Measurements from ENCODE around the gene B4GALT6.

The B4GALT6 gene

GRCh38 chr18:31637445-31637844, 46.9 kb downstream of the B4GALT6 start:
- DNase-seq, result no peak
- no peaks in the 10 kb centered on the region for H3K9me3 ChIP-seq (ENCODE audit: control insufficient read depth, low read length)
- no peak overlapping the region for H3K4me3 ChIP-seq (ENCODE audit: insufficient read depth, low read depth, low read length, poor library complexity, severe bottlenecking)
- H3K36me3 ChIP-seq (ENCODE audit: control insufficient read depth, insufficient read depth, low read length), result no peaks in the 10 kb centered on the region
- no peaks in the 10 kb centered on the region for H3K4me1 ChIP-seq (ENCODE audit: control insufficient read depth, insufficient read depth, low read length, poor library complexity, severe bottlenecking)
- H3K27ac ChIP-seq (ENCODE audit: insufficient read depth, low read length, poor library complexity, severe bottlenecking), result no peak overlapping the region
- H3K27me3 ChIP-seq (replicated peaks; ENCODE audit: control insufficient read depth, insufficient read depth, low read length, poor library complexity, severe bottlenecking), result no peaks in the 10 kb centered on the region

- Histone ChIP-seq H3K27ac (ENCODE audit: insufficient read depth, low read length, poor library complexity, severe bottlenecking) (no peak overlapping the region), H3K36me3 (ENCODE audit: control insufficient read depth, insufficient read depth, low read length) (no peaks in the 10 kb centered on the region), H3K4me3 (ENCODE audit: insufficient read depth, low read depth, low read length, poor library complexity, severe bottlenecking) (no peak overlapping the region), H3K27me3 (replicated peaks; ENCODE audit: control insufficient read depth, insufficient read depth, low read length, poor library complexity, severe bottlenecking) (no peaks in the 10 kb centered on the region), H3K4me1 (ENCODE audit: control insufficient read depth, insufficient read depth, low read length, poor library complexity, severe bottlenecking) (no peaks in the 10 kb centered on the region), H3K9me3 (ENCODE audit: control insufficient read depth, low read length) (no peaks in the 10 kb centered on the region)
- DNase-seq, result no peak
These were observed 48.0 kb downstream of the B4GALT6 start for GRCh38 chr18:31636387-31636786.

GRCh38 chr18:31634331-31634713, 50.1 kb downstream of the B4GALT6 start:
- Histone ChIP-seq H3K27me3 (replicated peaks; ENCODE audit: control insufficient read depth, insufficient read depth, low read length, poor library complexity, severe bottlenecking) (no peaks in the 10 kb centered on the region), H3K36me3 (ENCODE audit: control insufficient read depth, insufficient read depth, low read length) (no peaks in the 10 kb centered on the region), H3K4me1 (ENCODE audit: control insufficient read depth, insufficient read depth, low read length, poor library complexity, severe bottlenecking) (no peaks in the 10 kb centered on the region), H3K27ac (ENCODE audit: insufficient read depth, low read length, poor library complexity, severe bottlenecking) (no peak overlapping the region), H3K4me3 (ENCODE audit: insufficient read depth, low read depth, low read length, poor library complexity, severe bottlenecking) (no peak overlapping the region), H3K9me3 (ENCODE audit: control insufficient read depth, low read length) (no peaks in the 10 kb centered on the region)
- DNase-seq, result no peak

GRCh38 chr18:31633392-31634330, 50.7 kb downstream of the B4GALT6 start:
- Histone ChIP-seq H3K27ac (ENCODE audit: insufficient read depth, low read length, poor library complexity, severe bottlenecking) (no peak overlapping the region), H3K4me1 (ENCODE audit: control insufficient read depth, insufficient read depth, low read length, poor library complexity, severe bottlenecking) (no peaks in the 10 kb centered on the region), H3K4me3 (ENCODE audit: insufficient read depth, low read depth, low read length, poor library complexity, severe bottlenecking) (no peak overlapping the region), H3K36me3 (ENCODE audit: control insufficient read depth, insufficient read depth, low read length) (no peaks in the 10 kb centered on the region), H3K9me3 (ENCODE audit: control insufficient read depth, low read length) (no peaks in the 10 kb centered on the region), H3K27me3 (replicated peaks; ENCODE audit: control insufficient read depth, insufficient read depth, low read length, poor library complexity, severe bottlenecking) (no peaks in the 10 kb centered on the region)
- no peak for DNase-seq

GRCh38 chr18:31632356-31632755, 52.0 kb downstream of the B4GALT6 start:
- H3K4me1 ChIP-seq (ENCODE audit: control insufficient read depth, insufficient read depth, low read length, poor library complexity, severe bottlenecking), result no peaks in the 10 kb centered on the region
- no peak for DNase-seq

DNA sequence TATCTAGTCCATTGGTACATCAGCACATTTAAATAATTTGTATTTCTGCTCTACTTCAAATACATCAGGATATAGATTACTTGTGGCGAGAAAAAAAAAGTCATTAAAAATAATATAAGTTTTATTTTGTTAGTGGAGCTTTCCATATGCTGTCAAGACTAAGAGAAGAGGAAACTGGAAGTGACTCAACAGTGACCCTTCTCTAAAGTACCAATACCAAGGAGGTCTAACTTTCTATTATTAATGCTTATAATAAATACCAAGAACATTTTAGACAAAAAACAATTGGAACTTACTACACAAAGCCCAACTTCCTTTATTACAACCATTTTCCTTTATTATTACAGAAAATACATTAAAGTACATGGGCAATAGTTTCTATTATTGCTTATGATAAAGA, 52.9 kb downstream of the B4GALT6 start:
- DNase-seq, result no peak
- no peak overlapping the region for H3K4me3 ChIP-seq (ENCODE audit: insufficient read depth, low read depth, low read length, poor library complexity, severe bottlenecking)
- H3K4me1 ChIP-seq (ENCODE audit: control insufficient read depth, insufficient read depth, low read length, poor library complexity, severe bottlenecking), result no peaks in the 10 kb centered on the region
- no peak overlapping the region for H3K27ac ChIP-seq (ENCODE audit: insufficient read depth, low read length, poor library complexity, severe bottlenecking)
- H3K9me3 ChIP-seq (ENCODE audit: control insufficient read depth, low read length), result no peaks in the 10 kb centered on the region
- no peaks in the 10 kb centered on the region for H3K36me3 ChIP-seq (ENCODE audit: control insufficient read depth, insufficient read depth, low read length)
- H3K27me3 ChIP-seq (replicated peaks; ENCODE audit: control insufficient read depth, insufficient read depth, low read length, poor library complexity, severe bottlenecking), result no peaks in the 10 kb centered on the region

More at GRCh38 chr18:31632356-31632755, 52.0 kb downstream of the B4GALT6 start:
- H3K4me3 ChIP-seq (ENCODE audit: insufficient read depth, low read depth, low read length, poor library complexity, severe bottlenecking), result no peak overlapping the region
- no peaks in the 10 kb centered on the region for H3K27me3 ChIP-seq (replicated peaks; ENCODE audit: control insufficient read depth, insufficient read depth, low read length, poor library complexity, severe bottlenecking)
- H3K36me3 ChIP-seq (ENCODE audit: control insufficient read depth, insufficient read depth, low read length), result no peaks in the 10 kb centered on the region
- no peak overlapping the region for H3K27ac ChIP-seq (ENCODE audit: insufficient read depth, low read length, poor library complexity, severe bottlenecking)
- H3K9me3 ChIP-seq (ENCODE audit: control insufficient read depth, low read length), result no peaks in the 10 kb centered on the region

- H3K4me1 ChIP-seq (ENCODE audit: control insufficient read depth, insufficient read depth, low read length, poor library complexity, severe bottlenecking), result no peaks in the 10 kb centered on the region
These were observed 53.8 kb downstream of the B4GALT6 start for GRCh38 chr18:31630549-31630948.

DNA sequence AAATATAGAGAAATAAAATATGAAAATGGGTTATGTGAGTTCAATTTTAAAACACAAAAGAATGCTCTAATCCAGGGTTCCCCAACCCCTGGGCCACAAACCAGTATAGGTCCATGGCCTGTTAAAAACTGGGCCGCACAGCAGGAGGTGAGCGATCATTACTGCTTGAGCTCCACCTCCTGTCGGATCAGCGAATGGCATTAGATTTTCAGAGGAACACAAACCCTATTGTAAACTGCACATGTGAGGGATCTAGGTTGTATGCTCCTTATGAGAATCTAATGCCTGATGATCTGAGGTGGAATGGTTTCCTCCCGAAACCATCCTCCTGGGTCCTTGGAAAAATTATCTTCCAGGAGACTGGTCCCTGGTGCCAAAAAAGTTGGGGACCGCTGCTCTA, 58.0 kb downstream of the B4GALT6 start:
- no peak for DNase-seq
- Histone ChIP-seq H3K36me3 (ENCODE audit: control insufficient read depth, insufficient read depth, low read length) (no peaks in the 10 kb centered on the region), H3K4me3 (ENCODE audit: insufficient read depth, low read depth, low read length, poor library complexity, severe bottlenecking) (no peak overlapping the region), H3K9me3 (ENCODE audit: control insufficient read depth, low read length) (no peaks in the 10 kb centered on the region), H3K27ac (ENCODE audit: insufficient read depth, low read length, poor library complexity, severe bottlenecking) (no peak overlapping the region), H3K4me1 (ENCODE audit: control insufficient read depth, insufficient read depth, low read length, poor library complexity, severe bottlenecking) (no peaks in the 10 kb centered on the region), H3K27me3 (replicated peaks; ENCODE audit: control insufficient read depth, insufficient read depth, low read length, poor library complexity, severe bottlenecking) (no peaks in the 10 kb centered on the region)

More at GRCh38 chr18:31630549-31630948, 53.8 kb downstream of the B4GALT6 start:
- no peak overlapping the region for H3K4me3 ChIP-seq (ENCODE audit: insufficient read depth, low read depth, low read length, poor library complexity, severe bottlenecking)
- H3K27me3 ChIP-seq (replicated peaks; ENCODE audit: control insufficient read depth, insufficient read depth, low read length, poor library complexity, severe bottlenecking), result no peaks in the 10 kb centered on the region
- H3K27ac ChIP-seq (ENCODE audit: insufficient read depth, low read length, poor library complexity, severe bottlenecking), result no peak overlapping the region
- no peaks in the 10 kb centered on the region for H3K9me3 ChIP-seq (ENCODE audit: control insufficient read depth, low read length)
- no peaks in the 10 kb centered on the region for H3K36me3 ChIP-seq (ENCODE audit: control insufficient read depth, insufficient read depth, low read length)
- DNase-seq, result no peak

DNA sequence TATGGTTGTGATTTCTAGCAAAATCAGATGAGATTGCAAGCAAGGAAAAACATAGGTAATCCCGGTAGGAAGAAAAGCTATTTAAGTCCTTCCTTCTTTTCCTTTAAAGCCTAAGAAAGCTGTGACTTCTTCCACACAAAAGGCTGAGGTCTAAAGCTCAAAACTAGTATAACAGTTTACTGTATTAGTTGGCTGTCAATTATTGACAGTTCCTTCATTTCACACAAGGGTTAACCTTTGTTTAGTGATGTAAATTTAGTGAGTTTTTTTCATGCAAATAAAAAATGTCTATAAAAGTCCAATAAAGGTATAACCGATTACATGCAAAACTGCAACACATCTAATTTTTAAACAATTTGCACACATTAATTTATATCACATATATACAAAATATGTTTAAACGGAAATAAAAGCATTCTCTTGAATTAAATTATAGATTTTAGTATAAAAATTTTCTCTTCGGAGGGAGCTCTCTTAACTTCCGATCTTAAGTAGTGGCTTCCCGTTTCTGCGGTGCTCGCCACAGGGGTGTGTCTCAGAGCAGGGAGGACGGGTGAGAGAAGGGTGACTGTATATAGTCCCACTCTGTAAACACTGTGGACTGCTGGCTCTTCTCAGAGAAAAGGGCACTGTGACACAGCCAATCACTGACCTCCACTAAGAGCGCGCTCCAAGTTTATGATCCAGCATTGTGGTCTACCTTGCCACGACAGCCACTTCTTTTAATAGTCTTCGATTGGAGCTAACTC, 59.3 kb downstream of the B4GALT6 start:
- no peak for DNase-seq
- Histone ChIP-seq H3K27me3 (replicated peaks; ENCODE audit: control insufficient read depth, insufficient read depth, low read length, poor library complexity, severe bottlenecking) (no peaks in the 10 kb centered on the region), H3K36me3 (ENCODE audit: control insufficient read depth, insufficient read depth, low read length) (no peaks in the 10 kb centered on the region), H3K4me3 (ENCODE audit: insufficient read depth, low read depth, low read length, poor library complexity, severe bottlenecking) (no peak overlapping the region), H3K27ac (ENCODE audit: insufficient read depth, low read length, poor library complexity, severe bottlenecking) (no peak overlapping the region), H3K9me3 (ENCODE audit: control insufficient read depth, low read length) (no peaks in the 10 kb centered on the region), H3K4me1 (ENCODE audit: control insufficient read depth, insufficient read depth, low read length, poor library complexity, severe bottlenecking) (no peaks in the 10 kb centered on the region)

- H3K9me3 ChIP-seq (ENCODE audit: control insufficient read depth, low read length), result no peaks in the 10 kb centered on the region
- no peak overlapping the region for H3K4me3 ChIP-seq (ENCODE audit: insufficient read depth, low read depth, low read length, poor library complexity, severe bottlenecking)
- no peaks in the 10 kb centered on the region for H3K36me3 ChIP-seq (ENCODE audit: control insufficient read depth, insufficient read depth, low read length)
- no peak overlapping the region for H3K27ac ChIP-seq (ENCODE audit: insufficient read depth, low read length, poor library complexity, severe bottlenecking)
- DNase-seq, result no peak
- no peaks in the 10 kb centered on the region for H3K4me1 ChIP-seq (ENCODE audit: control insufficient read depth, insufficient read depth, low read length, poor library complexity, severe bottlenecking)
- no peaks in the 10 kb centered on the region for H3K27me3 ChIP-seq (replicated peaks; ENCODE audit: control insufficient read depth, insufficient read depth, low read length, poor library complexity, severe bottlenecking)
These were observed 65.1 kb downstream of the B4GALT6 start for GRCh38 chr18:31619291-31619690.

Data from effector memory CD4-positive, alpha-beta T cell (primary cell).